GM12892 (cell line): ENCODE measurements around the gene ITIH4.

Experiments used
- POLR2A ChIP-seq: IDR thresholded peaks from 2 replicates; pipeline ENCODE4 v1.6.1; 2011; ENCODE audit warnings: low read depth, low read length, control low read depth
- TAF1 ChIP-seq: IDR thresholded peaks from 2 replicates; pipeline ENCODE4 v1.6.1; 2011; ENCODE audit warnings: low read depth, mild to moderate bottlenecking, control low read depth, low read length, borderline replicate concordance

DNA sequence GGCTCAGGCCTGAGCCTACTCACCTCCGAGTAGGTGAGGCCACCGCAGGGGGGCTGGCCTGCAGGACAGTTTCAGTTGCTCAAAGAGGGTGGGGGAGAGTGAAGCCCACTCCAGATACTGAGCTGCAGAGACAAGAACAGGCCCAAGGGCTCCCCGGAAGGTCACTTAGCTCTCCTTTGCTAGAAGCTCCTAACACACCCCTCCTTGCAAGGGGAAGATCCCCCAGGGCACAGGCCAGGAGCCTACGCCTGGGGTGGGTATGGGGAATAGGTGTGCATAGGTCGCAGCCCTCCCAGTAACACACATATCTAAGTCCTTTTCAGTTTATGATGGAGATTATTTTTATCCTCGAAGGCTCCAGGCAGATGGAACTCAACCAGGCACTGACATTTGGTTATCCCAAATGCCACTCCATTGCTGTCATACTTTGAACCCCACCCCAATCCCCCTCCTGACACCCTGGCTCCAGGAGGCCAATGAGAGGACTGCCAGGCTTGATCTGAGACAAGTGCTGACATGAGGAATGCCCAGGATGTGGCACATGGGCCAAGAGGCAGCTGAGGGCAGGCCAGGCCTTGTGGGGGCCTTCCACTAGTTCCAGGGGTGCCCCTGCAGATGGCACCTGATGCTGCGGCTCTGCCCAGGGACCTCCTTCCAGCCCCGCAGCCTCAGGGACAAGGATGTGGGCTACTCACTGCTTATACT, 5.4 kb upstream of the ITIH4 start:
- TF ChIP-seq POLR2A (no peak), TAF1 (no peak)
